WTC11 (cell line): ENCODE data around the gene FAM89B. TPM values are rescaled to one million over a fixed set of nuclear protein-coding genes. Genes with fewer than 3 reads are reported as not detected.

ENCODE experiments used
- ATAC-seq: fragments of 200-7000 bp; cut with Tn5 transposase; 2 replicates; pipeline ENCODE4 v1.10.0; 2021; ENCODE audit warnings: mild to moderate bottlenecking, moderate library complexity
- CTCF ChIA-PET: fragments of 300-600 bp; sonication (Branson Sonifier 250); formaldehyde crosslinking; loops from one replicate; lab custom pipeline; 2021; ENCODE audit warnings: antibody characterized with exemption; lab: Charles Lee
- POLR2A ChIA-PET: fragments of 350-600 bp; sonication (Branson Sonifier 250); formaldehyde crosslinking; loops from one replicate; lab custom pipeline; 2021; ENCODE audit warnings: antibody characterized with exemption; lab: Charles Lee
- DNase-seq: peaks from one replicate; pipeline ENCODE4 v3.0.0; 2021; ENCODE audit warnings: low spot score
- H3K27ac Mint-ChIP-seq: 2 replicates; pipeline ENCODE4 v1.8.0; 2021; ENCODE audit warnings: mixed read lengths
- H3K27me3 Mint-ChIP-seq: 2 replicates; pipeline ENCODE4 v1.8.0; 2021; ENCODE audit warnings: low read depth, mild to moderate bottlenecking, moderate library complexity, mixed read lengths
- H3K36me3 Mint-ChIP-seq: 2 replicates; pipeline ENCODE4 v1.8.0; 2021; ENCODE audit warnings: mixed read lengths
- H3K4me1 Mint-ChIP-seq: 2 replicates; pipeline ENCODE4 v1.8.0; 2022; ENCODE audit warnings: mixed read lengths
- H3K4me3 Mint-ChIP-seq: 2 replicates; pipeline ENCODE4 v1.8.0; 2021; ENCODE audit warnings: mild to moderate bottlenecking, moderate library complexity, mixed read lengths
- H3K9me3 Mint-ChIP-seq: 2 replicates; pipeline ENCODE4 v1.8.0; 2021; ENCODE audit warnings: mixed read lengths
- AFF4 ChIP-seq: sonication (generic); formaldehyde crosslinking; IDR thresholded peaks from 2 replicates; pipeline ENCODE4 v1.8.1; 2023; ENCODE audit warnings: mild to moderate bottlenecking, missing genetic modification reagents, borderline replicate concordance
- CBFB ChIP-seq: sonication (generic); formaldehyde crosslinking; IDR thresholded peaks from 2 replicates; pipeline ENCODE4 v1.8.1; 2022; ENCODE audit warnings: mild to moderate bottlenecking, low read depth, missing genetic modification reagents
- E2F4 ChIP-seq: sonication (generic); formaldehyde crosslinking; IDR thresholded peaks from 2 replicates; pipeline ENCODE4 v1.8.1; 2022; ENCODE audit warnings: low read depth, mild to moderate bottlenecking, moderate library complexity, missing genetic modification reagents, borderline replicate concordance
- ESRRA ChIP-seq: sonication (generic); formaldehyde crosslinking; IDR thresholded peaks from 2 replicates; pipeline ENCODE4 v1.8.1; 2022; ENCODE audit warnings: mild to moderate bottlenecking, missing genetic modification reagents, borderline replicate concordance
- FOXK1 ChIP-seq: sonication (generic); formaldehyde crosslinking; IDR thresholded peaks from 2 replicates; pipeline ENCODE4 v1.8.0; 2022; ENCODE audit warnings: mild to moderate bottlenecking, moderate library complexity, missing genetic modification reagents
- FOXP4 ChIP-seq: sonication (generic); formaldehyde crosslinking; IDR thresholded peaks from 2 replicates; pipeline ENCODE4 v1.8.0; 2022; ENCODE audit warnings: mild to moderate bottlenecking, missing genetic modification reagents
- GABPB1 ChIP-seq: sonication (generic); formaldehyde crosslinking; IDR thresholded peaks from 2 replicates; pipeline ENCODE4 v1.8.1; 2023; ENCODE audit warnings: mild to moderate bottlenecking, missing genetic modification reagents
- GRHL2 ChIP-seq: fragments of 250-450 bp; sonication (Bioruptor Pico); IDR thresholded peaks from 2 replicates; pipeline ENCODE4 v1.8.0; 2022; ENCODE audit warnings: mild to moderate bottlenecking, moderate library complexity; ENCODE audit not compliant: insufficient replicate concordance, severe bottlenecking
- MAX ChIP-seq: sonication (generic); formaldehyde crosslinking; IDR thresholded peaks from 2 replicates; pipeline ENCODE4 v1.8.0; 2022; ENCODE audit warnings: mild to moderate bottlenecking, missing genetic modification reagents
- NFYB ChIP-seq: sonication (generic); formaldehyde crosslinking; conservative IDR thresholded peaks from 2 replicates; pipeline ENCODE4 v1.8.0; 2022; ENCODE audit warnings: low read depth, missing genetic modification reagents
- NR3C1 ChIP-seq: sonication (generic); formaldehyde crosslinking; conservative IDR thresholded peaks from 2 replicates; pipeline ENCODE4 v1.8.1; 2023; ENCODE audit warnings: low read depth, mild to moderate bottlenecking, missing genetic modification reagents
- OVOL2 ChIP-seq: fragments of 250-450 bp; sonication (Bioruptor Pico); IDR thresholded peaks from 2 replicates; pipeline ENCODE4 v1.9.0; 2021; ENCODE audit warnings: mild to moderate bottlenecking, borderline replicate concordance
- PRDM15 ChIP-seq: sonication (generic); formaldehyde crosslinking; IDR thresholded peaks from 2 replicates; pipeline ENCODE4 v1.8.0; 2022; ENCODE audit warnings: missing genetic modification reagents
- SMAD4 ChIP-seq: sonication (generic); formaldehyde crosslinking; IDR thresholded peaks from 2 replicates; pipeline ENCODE4 v1.8.0; 2022; ENCODE audit warnings: mild to moderate bottlenecking, missing genetic modification reagents
- SOX15 ChIP-seq: fragments of 250-450 bp; sonication (Bioruptor Pico); IDR thresholded peaks from 2 replicates; pipeline ENCODE4 v1.9.0; 2021; ENCODE audit warnings: mild to moderate bottlenecking
- ZBTB21 ChIP-seq: sonication (generic); formaldehyde crosslinking; IDR thresholded peaks from 2 replicates; pipeline ENCODE4 v1.8.1; 2023; ENCODE audit warnings: mild to moderate bottlenecking, missing genetic modification reagents, borderline replicate concordance
- ZBTB43 ChIP-seq: sonication (generic); formaldehyde crosslinking; IDR thresholded peaks from 2 replicates; pipeline ENCODE4 v1.8.1; 2023; ENCODE audit warnings: mild to moderate bottlenecking, missing genetic modification reagents
- ZMAT4 ChIP-seq: fragments of 250-450 bp; sonication (Bioruptor Pico); IDR thresholded peaks from 2 replicates; pipeline ENCODE4 v1.9.0; 2021; ENCODE audit warnings: mild to moderate bottlenecking
- ZNF219 ChIP-seq: sonication (generic); formaldehyde crosslinking; IDR thresholded peaks from 2 replicates; pipeline ENCODE4 v1.8.0; 2023; ENCODE audit warnings: missing genetic modification reagents, mild to moderate bottlenecking, borderline replicate concordance
- ZNF416 ChIP-seq: fragments of 250-450 bp; sonication (Bioruptor Pico); IDR thresholded peaks from 2 replicates; pipeline ENCODE4 v1.9.0; 2021; ENCODE audit warnings: mild to moderate bottlenecking, inconsistent platforms
- total RNA-seq: library from RNA; stranded (reverse); gene quantifications from 3 replicates; pipeline ENCODE4 v1.2.3, GENCODE V29; 2021

FAM89B gene
- total RNA-seq, 1 experiment from 2014 or later, result 13.3 TPM

- no peak for DNase-seq
- POLR2A ChIA-PET, result no interaction called here
- Mint-ChIP-seq H3K36me3 (peaks cover 25% of the 10 kb centered on the region), H3K27me3 (no peaks in the 10 kb centered on the region), H3K4me1 (peaks cover 5% of the 10 kb centered on the region), H3K27ac (peak overlapping the region; percentile 87; the same call in 1 of the 2 replicates), H3K9me3 (no peaks in the 10 kb centered on the region), H3K4me3 (no peak overlapping the region)
- TF ChIP-seq GABPB1, result no peak
- no peak for TF ChIP-seq ZMAT4 (CRISPR knock-in tag)
- no peak for ATAC-seq
- CTCF ChIA-PET, result no interaction called here
These were observed 49.1 kb downstream of the FAM89B start for GRCh38 chr11:65621460-65621859.

GRCh38 chr11:65622011-65622410, 49.7 kb downstream of the FAM89B start:
- H3K36me3 Mint-ChIP-seq, result peaks cover 23% of the 10 kb centered on the region
- POLR2A ChIA-PET, result no interaction called here

More at GRCh38 chr11:65622011-65622410, 49.7 kb downstream of the FAM89B start:
- Mint-ChIP-seq H3K4me1 (no peaks in the 10 kb centered on the region; the same call in 1 of the 2 replicates), H3K4me3 (no peak overlapping the region), H3K27me3 (no peaks in the 10 kb centered on the region), H3K9me3 (no peaks in the 10 kb centered on the region), H3K27ac (0 out of 2 replicates have a peak overlapping the region, but pooled peaks have one; percentile 87)
- DNase-seq, result no peak
- TF ChIP-seq ZNF219 (CRISPR knock-in tag), result no peak
- no peak for TF ChIP-seq NR3C1 (CRISPR knock-in tag)
- no peak for TF ChIP-seq SMAD4 (CRISPR knock-in tag)
- TF ChIP-seq PRDM15 (CRISPR knock-in tag), result no peak
- TF ChIP-seq E2F4 (CRISPR knock-in tag), result no peak
- no peak for TF ChIP-seq FOXP4 (CRISPR knock-in tag)
- TF ChIP-seq ZNF416 (CRISPR knock-in tag), result no peak
- TF ChIP-seq AFF4 (CRISPR knock-in tag), result no peak
- TF ChIP-seq GABPB1, result no peak
- no peak for TF ChIP-seq FOXK1 (CRISPR knock-in tag)
- no peak for TF ChIP-seq GRHL2
- TF ChIP-seq NFYB (CRISPR knock-in tag), result no peak
- TF ChIP-seq MAX (CRISPR knock-in tag), result no peak
- TF ChIP-seq ZBTB43 (CRISPR knock-in tag), result no peak
- TF ChIP-seq ZBTB21 (CRISPR knock-in tag), result no peak
- TF ChIP-seq OVOL2, result no peak
- TF ChIP-seq SOX15 (CRISPR knock-in tag), result no peak
- TF ChIP-seq ESRRA (CRISPR knock-in tag), result no peak
- no peak for TF ChIP-seq CBFB (CRISPR knock-in tag)
- ATAC-seq, result no peak
- CTCF ChIA-PET, result no interaction called here
